ENCODE measurements around the gene MUC13.

MUC13 gene

GRCh38 chr3:124882816-124883747, 51.5 kb downstream of the MUC13 start:
- no peak for TF ChIP-seq CTCF (IDR thresholded peaks at IDR 0.05; ENCODE audit: control extremely low read depth, extremely low read depth, low read depth, missing control alignments)
- no peak for DNase-seq (ENCODE audit: extremely low spot score)
- POLR2A ChIA-PET, result no interaction called here
- CTCF ChIA-PET, result interaction anchor here (1.1 to 3.6 kb wide), 4 partner anchors 13 to 122 kb away, joined by 3 to 13 read pairs (median 4); no protein-coding TSS in a partner anchor

- no peak for TF ChIP-seq CTCF (IDR thresholded peaks at IDR 0.05; ENCODE audit: control extremely low read depth, extremely low read depth, low read depth, missing control alignments)
Measured at GRCh38 chr3:124881976-124882697, 52.4 kb downstream of the MUC13 start.

GRCh38 chr3:124879337-124879680, 55.2 kb downstream of the MUC13 start:
- CTCF ChIA-PET, result interaction anchor here (1.1 kb wide), 2 partner anchors 13 to 22 kb away, joined by 3 read pairs; no protein-coding TSS in a partner anchor
- POLR2A ChIA-PET, result no interaction called here
- no peak for TF ChIP-seq CTCF (IDR thresholded peaks at IDR 0.05; ENCODE audit: control extremely low read depth, extremely low read depth, low read depth, missing control alignments)
- DNase-seq (ENCODE audit: extremely low spot score), result no peak

More at GRCh38 chr3:124881976-124882697, 52.4 kb downstream of the MUC13 start:
- ChIA-PET CTCF (interaction anchor here (1.1 to 3.6 kb wide), 4 partner anchors 12 to 121 kb away, joined by 3 to 13 read pairs (median 4); no protein-coding TSS in a partner anchor), POLR2A (no interaction called here)
- DNase-seq (ENCODE audit: extremely low spot score), result no peak

- POLR2A ChIA-PET, result no interaction called here
- no peak for TF ChIP-seq CTCF (IDR thresholded peaks at IDR 0.05; ENCODE audit: control extremely low read depth, extremely low read depth, low read depth, missing control alignments)
- no peak for DNase-seq (ENCODE audit: extremely low spot score)
- CTCF ChIA-PET, result interaction anchor here (0.9 to 1.1 kb wide), 3 partner anchors 9 to 23 kb away, joined by 3 read pairs; no protein-coding TSS in a partner anchor
Measured at GRCh38 chr3:124878561-124879336, 55.8 kb downstream of the MUC13 start.

GRCh38 chr3:124877674-124878073, 56.9 kb downstream of the MUC13 start:
- POLR2A ChIA-PET, result no interaction called here
- CTCF ChIA-PET, result interaction anchor here (1.0 to 1.2 kb wide), 2 partner anchors 14 to 15 kb away, joined by 3 read pairs; no protein-coding TSS in a partner anchor
- DNase-seq (ENCODE audit: extremely low spot score), result no peak
- no peak for TF ChIP-seq CTCF (IDR thresholded peaks at IDR 0.05; ENCODE audit: control extremely low read depth, extremely low read depth, low read depth, missing control alignments)

Data from GM10248 (cell line).